SH-SY5Y (cell line): ENCODE data around the gene NPY5R.

Experiments
- GATA2 ChIP-seq: IDR thresholded peaks from 2 replicates; pipeline ENCODE4 v1.6.1; 2011; ENCODE audit warnings: mild to moderate bottlenecking, low read depth, low read length
- GATA3 ChIP-seq: IDR thresholded peaks from 2 replicates; pipeline ENCODE4 v1.6.1; 2011; ENCODE audit warnings: low read depth, mild to moderate bottlenecking, low read length, moderate library complexity

DNA sequence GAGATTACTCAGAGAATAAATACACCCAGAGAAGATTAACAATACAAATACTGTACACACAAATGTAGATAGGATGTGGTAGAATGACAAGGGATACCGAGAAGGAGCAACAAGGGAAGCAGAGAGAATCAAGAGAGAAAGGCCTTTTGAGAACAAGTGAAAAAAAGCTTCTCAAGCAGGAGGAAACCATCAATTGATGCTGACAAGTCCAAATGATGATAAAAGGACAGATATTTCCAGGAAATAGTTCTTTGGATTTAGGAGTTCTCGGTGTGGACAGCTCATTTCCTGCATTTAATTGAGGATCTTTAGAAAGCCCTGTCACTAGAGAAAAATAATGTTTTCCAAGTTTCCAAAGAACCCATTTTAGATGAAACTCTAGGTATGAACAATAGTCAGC is 48.1 kb downstream of the NPY5R start:
- TF ChIP-seq GATA2 (no peak), GATA3 (no peak)
